HK-2 (cell line): Measurements from ENCODE around the gene VTCN1.

Source experiments
- DNase-seq: peaks from one replicate; pipeline ENCODE4 v3.0.0-alpha.2; 2018; ENCODE audit not compliant: unreplicated experiment

Gene VTCN1

GRCh38 chr1:117209094-117209493, 1.6 kb downstream of the VTCN1 start:
- no peak for DNase-seq

DNA sequence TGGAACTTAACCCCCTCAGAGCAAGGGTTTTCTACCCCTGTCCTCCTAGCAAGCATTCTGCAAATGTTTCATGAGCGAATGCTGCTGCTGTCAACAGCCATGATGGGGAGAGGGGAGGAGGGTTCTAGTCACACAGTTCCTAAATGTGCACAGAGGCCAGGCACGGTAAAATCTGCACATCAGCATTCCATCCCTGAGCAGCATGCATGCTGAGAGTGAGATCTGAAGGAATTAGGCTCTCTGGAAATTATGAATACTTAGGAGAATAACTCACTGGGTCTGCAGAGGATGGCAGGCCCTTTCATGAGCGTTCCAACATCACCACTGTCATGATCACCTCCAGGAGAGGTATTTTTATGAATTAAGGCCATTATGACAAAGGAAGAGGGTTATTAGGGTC, 2.1 kb downstream of the VTCN1 start:
- no peak for DNase-seq

- no peak for DNase-seq
Observed at GRCh38 chr1:117205368-117205767, 5.4 kb downstream of the VTCN1 start.

DNA sequence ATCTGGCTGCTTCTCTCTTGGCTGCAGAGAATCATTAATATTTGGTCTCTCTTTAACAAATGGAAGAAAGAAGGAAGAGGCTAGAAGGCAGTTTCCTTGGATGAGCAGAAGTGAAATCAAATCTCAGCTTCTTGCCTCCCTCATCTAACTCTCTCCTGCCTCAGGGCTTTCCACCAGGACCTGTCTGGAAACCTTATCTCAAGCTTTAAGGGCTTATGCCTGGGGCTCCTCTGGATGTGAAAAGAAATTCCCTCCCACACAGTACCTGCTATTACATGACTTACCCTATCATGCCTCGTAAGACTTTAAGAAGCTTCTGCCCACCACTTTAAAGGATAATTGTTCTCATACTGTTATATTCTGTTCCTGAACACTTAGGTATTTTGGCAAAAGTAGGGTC, 8.9 kb downstream of the VTCN1 start:
- DNase-seq = no peak

DNA sequence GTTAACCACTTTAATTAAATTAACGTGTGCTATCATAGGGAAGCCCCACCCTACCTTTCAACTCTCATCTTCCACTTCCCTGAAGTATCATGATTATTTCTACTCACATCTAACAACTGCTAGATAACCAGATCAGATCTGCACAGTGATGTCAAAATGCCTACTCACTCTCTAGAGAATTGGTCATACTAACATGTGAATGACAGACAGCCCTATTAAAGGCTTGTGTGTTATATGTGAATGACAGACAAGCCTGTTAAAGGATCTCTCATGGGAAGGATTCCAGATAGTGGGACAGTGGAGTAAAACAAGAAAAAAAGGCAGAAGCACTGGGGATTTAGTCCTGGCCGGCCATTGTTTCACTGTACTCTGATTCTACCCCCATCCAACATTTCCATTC, 12.6 kb downstream of the VTCN1 start:
- no peak for DNase-seq

DNA sequence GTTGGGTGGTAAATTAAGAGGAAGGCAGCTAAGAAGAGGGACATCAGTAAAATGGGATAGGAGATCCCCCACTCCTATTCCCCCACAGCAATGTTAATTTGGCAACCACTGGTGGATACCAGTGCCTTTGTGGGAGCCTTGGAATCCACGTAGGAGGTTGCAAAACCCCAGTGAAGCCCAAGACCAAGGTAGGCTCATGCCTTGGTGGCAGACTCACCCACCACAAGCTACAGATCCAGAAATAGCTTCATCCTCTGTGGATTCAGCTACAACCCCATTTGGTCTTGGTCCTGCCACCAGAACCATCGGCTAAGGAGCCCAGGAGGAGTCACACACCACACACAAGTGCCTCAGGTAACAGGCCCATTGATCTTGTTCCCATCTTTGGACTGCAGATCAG, 21.0 kb downstream of the VTCN1 start:
- DNase-seq = no peak

DNA sequence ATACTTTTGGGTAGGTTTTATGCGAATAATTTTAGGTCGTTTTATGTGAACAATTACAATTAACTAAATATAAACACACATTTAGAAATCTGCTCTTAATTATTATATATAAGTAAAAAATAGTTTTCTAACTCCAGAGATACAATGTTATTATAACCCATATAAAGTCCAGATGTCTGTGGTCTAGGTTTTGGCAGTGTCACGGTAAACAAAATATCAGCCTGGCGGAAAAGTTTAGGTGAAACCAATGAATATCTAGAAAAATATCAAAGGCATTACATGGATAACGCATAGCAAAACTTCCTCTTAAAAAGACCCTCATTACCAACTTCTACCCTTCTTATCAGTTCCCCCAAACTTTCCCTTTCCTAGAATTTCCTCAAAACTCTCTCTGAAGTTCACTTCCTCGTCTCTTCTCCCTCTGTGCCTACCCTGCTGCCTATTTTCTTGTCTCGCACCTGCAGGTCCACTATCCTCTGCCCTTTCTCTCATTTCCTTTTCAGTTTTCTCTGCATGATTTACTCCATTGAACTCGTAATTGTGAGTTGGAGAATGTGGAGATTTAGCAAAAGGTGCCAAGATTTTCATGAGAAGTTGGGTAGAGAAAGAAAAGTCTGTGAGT, 21.8 kb downstream of the VTCN1 start:
- DNase-seq = no peak

DNA sequence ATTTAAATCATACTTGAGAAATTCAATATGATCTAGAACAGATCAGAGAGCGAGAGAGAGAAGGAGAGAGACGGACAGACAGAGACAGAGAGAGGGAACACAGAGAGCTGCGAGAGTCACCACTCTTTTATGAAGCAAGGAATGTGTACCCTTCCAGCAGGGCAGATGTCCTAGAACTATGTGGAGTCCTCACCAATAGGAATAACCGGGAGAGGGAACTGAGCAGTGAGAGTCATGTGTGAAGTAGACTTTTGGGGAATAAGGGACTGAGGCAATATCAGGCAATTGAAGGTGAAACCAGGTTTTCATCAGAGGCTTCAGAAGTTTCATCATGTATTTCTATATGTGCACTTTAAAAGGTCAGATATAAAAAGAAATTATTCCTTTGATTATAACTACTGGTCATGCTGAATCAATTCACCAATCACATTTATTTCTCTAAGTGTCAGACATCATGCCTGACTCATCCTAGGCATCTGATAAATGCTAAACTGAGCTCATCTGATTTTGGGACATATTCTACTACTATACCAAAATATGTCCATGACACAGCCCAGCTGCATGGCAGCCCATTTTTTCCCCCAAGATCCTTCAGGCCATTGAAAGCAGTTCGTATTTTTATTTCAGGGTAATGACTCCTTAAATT, 22.4 kb downstream of the VTCN1 start:
- no peak for DNase-seq

- no peak for DNase-seq
Observed at GRCh38 chr1:117183112-117183511, 27.6 kb downstream of the VTCN1 start.

DNA sequence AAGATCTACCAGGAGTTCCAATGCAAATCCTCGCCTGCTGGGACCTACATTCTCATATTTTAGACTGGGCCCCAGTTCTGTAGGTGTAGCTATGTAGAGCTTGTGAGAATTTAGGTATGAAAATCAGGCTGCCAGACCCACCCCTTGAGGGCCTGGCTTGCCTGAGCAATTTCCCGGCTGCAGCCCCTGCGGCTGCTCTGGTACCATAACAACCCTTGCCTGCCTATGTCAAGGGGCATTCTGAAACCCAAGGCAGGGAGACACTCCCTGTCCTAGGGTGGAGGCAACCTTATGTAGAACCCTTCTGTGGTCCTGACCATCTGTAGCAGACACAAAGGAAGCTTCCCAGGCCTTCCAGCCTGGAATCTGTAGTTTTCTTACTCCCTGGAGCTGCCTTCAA, 28.4 kb downstream of the VTCN1 start:
- DNase-seq = no peak

DNA sequence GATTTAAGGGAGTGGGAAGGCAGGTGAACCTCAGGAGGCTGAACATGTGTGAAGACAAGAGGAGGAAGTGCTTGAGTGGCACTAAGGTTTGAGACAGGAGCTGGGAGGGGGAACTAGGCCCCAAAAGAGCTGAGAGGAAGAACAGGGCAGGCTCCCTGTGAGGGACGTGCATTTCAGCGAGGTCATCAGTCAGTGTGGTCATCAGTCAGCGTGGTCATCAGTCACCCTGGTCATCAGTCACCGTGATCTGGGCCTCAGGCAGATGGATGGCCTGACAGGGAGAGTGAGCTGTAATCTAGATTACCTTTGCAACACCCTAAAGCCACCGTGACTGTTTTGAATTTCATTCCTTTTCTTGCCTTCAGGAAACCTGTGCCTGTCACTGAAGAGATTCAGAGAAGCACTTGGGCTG, 29.1 kb downstream of the VTCN1 start:
- peak; percentile 46 for DNase-seq

GRCh38 chr1:117180147-117180967, 30.4 kb downstream of the VTCN1 start:
- DNase-seq = no peak

- DNase-seq = no peak
Observed at GRCh38 chr1:117179471-117179870, 31.3 kb downstream of the VTCN1 start.

GRCh38 chr1:117178756-117179155, 32.0 kb downstream of the VTCN1 start:
- no peak for DNase-seq

DNA sequence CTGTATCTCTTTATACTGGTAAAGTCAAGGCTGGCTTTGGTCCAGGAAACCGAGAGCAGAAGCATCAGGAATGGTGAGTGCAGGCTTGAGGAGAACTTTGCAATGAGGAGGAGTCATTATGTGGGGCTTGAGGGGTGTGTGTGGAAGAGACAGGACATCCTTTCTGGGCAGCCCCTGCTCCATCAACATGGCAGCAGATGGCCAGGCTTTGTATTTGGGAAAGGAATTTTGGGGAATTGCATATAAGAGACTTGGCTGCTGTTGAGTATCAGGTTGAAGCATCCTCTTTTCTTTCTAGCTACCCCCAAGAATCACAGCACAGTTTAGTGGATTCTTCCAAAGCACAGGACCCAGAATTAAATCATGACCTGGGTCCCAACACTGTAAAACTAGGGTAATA, 33.4 kb downstream of the VTCN1 start:
- DNase-seq = no peak

GRCh38 chr1:117176579-117176978, 34.1 kb downstream of the VTCN1 start:
- DNase-seq = no peak

- no peak for DNase-seq
Observed at GRCh38 chr1:117174851-117175250, 35.9 kb downstream of the VTCN1 start.

GRCh38 chr1:117173691-117174090, 37.0 kb downstream of the VTCN1 start:
- DNase-seq = no peak

DNA sequence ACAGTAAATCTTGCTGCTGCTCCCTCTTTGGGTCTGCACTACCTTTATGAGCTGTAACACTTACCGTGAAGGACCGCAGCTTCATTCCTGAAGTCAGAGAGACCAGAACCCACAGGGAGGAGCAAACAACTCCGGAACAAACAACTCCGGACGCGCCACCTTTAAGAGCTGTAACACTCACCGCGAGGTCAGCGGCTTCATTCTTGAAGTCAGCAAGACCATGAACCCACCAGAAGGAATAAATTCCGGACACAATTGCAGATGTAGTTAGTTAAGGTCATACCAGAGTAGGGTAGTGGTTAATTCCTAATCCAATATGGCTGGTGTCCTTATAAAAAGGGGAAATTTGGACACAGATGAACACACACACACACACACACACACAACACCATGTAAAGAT, 37.7 kb downstream of the VTCN1 start:
- DNase-seq = peak; percentile 37

GRCh38 chr1:117171900-117172511, 38.7 kb downstream of the VTCN1 start:
- DNase-seq = peak; percentile 75

DNA sequence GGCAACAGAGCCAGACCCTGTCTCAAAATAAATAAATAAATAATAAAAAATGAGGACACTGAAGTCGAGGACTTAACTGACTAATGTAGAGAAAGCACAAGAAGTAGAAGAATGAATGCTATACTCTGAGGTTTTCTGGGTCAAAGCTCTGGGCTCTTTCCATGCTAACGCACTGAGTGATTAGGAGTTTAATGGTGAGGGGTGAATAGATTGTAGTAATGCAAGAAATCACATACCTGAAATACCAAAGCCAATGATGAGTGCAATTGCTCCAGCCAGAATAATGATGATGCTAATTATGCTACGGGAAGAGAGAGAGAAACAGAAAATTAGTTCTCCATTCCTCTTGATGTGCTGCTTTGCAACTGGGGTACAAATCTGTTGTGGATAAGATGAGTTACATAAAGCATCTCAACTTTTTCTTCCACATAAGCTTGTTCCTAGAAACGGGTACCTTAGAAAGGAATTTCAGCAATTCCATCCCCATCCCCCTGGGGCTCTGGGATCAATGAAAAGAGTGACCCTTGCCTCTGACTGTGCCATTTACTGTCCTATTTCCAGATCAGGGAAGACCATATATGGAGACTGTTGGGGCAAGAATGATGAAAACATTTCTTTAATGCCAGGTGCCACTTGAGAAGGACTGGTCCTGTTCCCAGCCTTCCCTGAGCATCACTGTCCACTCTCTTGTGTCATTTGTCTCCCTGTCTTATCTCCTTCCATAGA, 40.7 kb downstream of the VTCN1 start:
- DNase-seq = no peak

DNA sequence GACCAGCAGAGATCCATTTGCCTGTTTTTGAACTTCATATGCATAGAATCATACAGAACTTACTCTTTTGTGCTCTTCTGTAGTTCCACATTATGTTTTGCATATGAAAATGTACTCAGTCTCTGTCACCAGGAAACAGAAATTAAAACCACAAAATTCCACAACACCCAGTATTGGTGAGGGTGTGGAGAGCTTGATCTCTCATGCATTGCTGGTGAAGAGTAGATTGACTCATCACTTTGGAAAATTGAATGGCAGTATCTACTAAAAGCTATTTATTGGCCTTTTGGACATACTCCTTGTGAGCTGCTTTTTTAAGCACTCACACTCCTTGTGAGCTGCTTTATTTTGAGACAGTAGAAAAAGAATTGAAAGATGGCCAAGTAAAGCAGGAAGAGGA, 43.3 kb downstream of the VTCN1 start:
- no peak for DNase-seq
